Measurements from ENCODE around the gene RTP1. TPM values are rescaled to one million over a fixed set of nuclear protein-coding genes. Genes with fewer than 3 reads are reported as not detected.
A peak's percentile ranks its signal among the peaks of the same experiment; 100 is the strongest.
"Not testable (repeated sequence)": the region's sequence is repeated elsewhere in the genome, so short reads cannot be mapped to it uniquely, and the experiment has no call there.

RTP1 gene, protein sequence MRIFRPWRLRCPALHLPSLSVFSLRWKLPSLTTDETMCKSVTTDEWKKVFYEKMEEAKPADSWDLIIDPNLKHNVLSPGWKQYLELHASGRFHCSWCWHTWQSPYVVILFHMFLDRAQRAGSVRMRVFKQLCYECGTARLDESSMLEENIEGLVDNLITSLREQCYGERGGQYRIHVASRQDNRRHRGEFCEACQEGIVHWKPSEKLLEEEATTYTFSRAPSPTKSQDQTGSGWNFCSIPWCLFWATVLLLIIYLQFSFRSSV
- under 1 TPM in 6 of 12 donors, not detected in 6; 0.08 to 0.60 (median 0.31) TPM for polyA plus RNA-seq (ENCODE audit: insufficient read length in 12 of 12)
- long read RNA-seq, donor 1, result 0 reads
- long read RNA-seq, donor 2, result 0 reads
- long read RNA-seq, donor 3, result 0 reads
- long read RNA-seq, donor 4, result 0 reads
- long read RNA-seq, donor 5, result 0 reads
- long read RNA-seq, donor 6, result 0 reads
- long read RNA-seq, donor 7, result 0 reads
- long read RNA-seq, donor 8, result 0 reads
- long read RNA-seq, donor 9, result 0 reads
- long read RNA-seq, donor 10, result 0 reads
- long read RNA-seq, donor 11, result 0 reads

DNA sequence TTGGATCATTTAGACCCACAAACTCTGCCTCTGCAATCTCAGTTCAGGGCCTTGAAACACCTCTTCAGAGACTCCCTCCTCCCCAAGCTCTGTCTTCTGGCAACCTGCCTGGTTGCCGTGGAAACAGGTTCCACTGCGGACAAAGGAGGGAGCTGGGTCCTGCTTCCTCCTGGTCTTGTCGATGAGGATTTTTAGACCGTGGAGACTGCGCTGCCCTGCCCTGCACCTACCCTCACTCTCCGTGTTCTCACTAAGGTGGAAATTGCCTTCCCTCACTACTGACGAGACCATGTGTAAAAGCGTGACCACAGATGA lies at the start of gene RTP1:
RTP1 (plus strand) TSS at position 152 of the 315 bp plus-strand sequence; CDS start at position 182, 30 bp downstream.
- DNase-seq, result no peak

DNA sequence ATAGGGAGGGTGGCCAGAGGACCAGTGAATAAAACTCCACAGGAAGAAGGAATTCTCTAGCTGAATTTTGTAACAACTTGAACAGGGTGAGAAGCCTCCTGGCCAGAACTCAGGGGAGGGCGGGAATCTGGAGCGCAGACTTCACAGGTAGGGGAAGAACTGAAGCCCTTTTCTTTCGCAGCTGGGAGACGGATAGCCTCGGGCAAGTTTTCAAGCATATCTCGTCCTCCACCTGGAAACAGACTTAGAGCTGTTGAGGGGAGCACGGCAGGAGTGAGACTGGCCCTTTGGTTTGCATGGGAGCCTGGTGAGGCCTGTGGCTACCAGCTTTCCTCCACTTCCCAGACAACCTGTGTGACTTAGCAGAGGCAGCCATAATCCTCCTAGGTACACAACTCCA lies 47.1 kb upstream of the RTP1 start:
- no peak for DNase-seq

DNA sequence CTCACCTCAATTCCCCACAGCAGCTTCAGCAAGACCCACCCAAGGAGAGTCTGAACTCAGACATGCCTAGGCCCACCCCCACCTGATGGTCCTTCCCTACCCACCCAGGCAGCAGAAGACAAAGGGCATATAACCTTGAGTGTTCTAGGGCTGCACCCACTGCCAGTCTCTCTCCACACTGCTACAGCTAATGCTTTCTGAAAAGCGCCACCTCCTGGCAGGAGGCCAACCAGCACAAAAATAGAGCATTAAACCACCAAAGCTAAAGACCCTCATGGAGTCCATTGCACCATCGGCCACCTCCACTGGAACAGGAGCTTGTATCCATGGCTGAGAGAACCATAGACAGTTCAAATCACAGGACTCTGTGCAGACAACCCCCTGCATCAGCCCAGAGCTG lies 46.7 kb upstream of the RTP1 start:
- no peak for DNase-seq

- DNase-seq, result no peak
These were observed 35.7 kb upstream of the RTP1 start for GRCh38 chr3:187161556-187161955.

DNA sequence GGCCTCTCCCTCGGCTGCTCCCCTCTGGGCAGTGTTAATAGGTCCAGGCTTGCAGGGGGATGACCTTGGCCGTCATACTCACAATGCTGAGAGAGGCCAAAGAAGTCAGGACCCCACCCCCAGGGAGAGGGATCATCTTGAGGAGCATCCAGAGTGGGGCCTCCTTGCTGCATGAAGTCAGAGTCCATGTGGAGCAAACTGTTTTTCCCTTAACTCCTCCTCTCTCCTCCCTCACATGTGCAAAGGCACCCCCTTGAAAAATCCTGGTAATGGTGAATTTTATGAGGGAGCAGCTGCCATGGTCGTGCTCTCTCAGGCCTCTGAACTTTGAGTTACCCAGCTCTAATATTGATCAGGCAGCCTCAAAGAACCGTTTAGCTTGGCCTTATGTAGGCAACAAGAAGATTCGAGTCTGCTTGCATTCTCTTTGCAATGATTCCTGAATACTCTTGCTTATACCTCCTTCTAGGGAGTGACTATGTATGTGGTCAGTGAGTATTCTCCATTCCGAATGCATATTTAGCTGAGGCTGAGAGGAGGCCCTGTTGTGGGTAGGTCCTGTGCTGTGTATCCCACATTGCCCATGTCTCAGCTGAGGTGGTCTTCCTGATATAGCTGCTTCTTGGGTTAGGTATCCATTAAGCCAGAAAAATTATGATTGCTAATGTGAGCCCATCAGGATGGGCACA lies 34.9 kb upstream of the RTP1 start:
- no peak for DNase-seq

DNA sequence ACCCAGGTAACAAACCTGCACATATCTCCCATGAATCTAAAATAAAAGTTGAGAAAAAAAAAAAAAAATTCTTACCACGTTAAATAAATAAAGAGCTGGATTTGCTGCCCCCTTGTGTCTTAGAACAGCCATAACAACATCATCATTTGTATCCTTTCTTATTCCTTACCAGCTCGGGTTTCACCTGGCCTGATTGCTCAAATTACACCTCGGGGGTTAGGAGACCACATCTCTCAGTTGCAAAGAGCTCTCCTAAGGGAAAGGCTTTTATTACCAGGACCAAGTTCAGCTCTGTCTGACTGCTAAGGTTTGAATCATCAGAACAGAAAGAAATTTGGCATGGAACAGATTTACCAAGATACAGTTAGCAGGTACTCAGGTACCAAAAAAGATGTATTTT lies 32.1 kb upstream of the RTP1 start:
- DNase-seq, result peak; percentile 50

- DNase-seq, result no peak
These were observed 30.5 kb upstream of the RTP1 start for GRCh38 chr3:187166750-187167149.

DNA sequence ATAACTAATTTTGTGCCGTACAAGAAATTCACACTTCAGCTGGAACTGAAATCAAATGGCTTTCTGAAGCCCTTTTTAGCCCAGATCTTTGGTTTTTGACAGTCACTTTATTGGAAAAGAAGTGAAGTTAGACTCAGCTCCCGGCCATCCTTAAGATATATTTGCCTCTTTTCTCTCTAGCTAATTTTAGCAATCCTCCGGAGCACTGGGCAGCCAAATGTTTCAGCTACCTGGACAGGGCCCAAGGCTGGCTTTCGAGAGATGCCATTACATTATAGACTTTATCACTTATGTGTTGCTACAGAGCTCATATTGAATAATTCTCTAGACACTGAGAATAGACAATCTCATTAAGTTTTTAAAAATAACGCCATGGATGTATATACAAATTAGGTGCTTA lies 29.5 kb upstream of the RTP1 start:
- DNase-seq, result no peak

- no peak for DNase-seq
These were observed 27.9 kb upstream of the RTP1 start for GRCh38 chr3:187169231-187169960.

GRCh38 chr3:187170911-187171310 lies 26.4 kb upstream of the RTP1 start:
- DNase-seq, result not testable (repeated sequence)

DNA sequence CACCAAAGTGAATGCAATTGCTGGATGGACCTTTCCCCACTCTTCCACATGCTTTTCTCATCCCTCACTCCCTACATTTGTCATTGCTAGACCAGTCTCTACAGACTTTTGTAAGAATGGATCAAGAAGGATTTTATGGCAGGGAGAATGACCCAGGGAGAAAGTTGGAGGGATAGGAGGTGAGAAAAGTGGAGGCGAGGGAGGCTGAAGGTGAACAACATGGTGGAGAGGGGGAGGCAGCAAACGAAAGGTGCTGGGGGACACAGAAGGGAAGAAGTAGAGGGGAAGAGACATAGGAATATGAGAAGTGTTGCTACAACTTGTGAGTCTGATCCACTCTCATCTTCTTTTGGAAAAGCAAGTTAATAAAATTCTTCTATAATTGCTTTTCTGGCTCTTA lies 24.4 kb upstream of the RTP1 start:
- no peak for DNase-seq

GRCh38 chr3:187181454-187182170 lies 15.7 kb upstream of the RTP1 start:
- DNase-seq, result no peak

GRCh38 chr3:187183210-187183862 lies 13.9 kb upstream of the RTP1 start:
- no peak for DNase-seq

DNA sequence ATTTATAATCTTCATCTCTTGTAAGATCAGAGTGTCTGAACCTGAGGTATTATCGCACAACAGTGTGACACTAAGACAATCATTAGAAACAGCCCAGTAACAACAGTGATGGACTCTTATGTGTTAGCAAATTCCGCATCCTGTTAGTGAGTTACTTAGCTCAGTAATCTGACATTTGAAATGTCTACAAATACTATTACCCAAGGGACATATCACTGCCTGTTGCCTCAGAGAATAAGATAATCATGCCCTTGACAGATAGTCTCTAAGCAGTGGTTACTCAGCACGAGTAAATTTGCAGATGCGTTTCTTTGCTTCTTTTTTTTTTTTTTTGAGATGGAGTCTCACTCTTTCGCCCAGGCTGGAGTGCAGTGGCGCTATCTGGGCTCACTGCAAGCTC lies 13.4 kb upstream of the RTP1 start:
- DNase-seq, result no peak

DNA sequence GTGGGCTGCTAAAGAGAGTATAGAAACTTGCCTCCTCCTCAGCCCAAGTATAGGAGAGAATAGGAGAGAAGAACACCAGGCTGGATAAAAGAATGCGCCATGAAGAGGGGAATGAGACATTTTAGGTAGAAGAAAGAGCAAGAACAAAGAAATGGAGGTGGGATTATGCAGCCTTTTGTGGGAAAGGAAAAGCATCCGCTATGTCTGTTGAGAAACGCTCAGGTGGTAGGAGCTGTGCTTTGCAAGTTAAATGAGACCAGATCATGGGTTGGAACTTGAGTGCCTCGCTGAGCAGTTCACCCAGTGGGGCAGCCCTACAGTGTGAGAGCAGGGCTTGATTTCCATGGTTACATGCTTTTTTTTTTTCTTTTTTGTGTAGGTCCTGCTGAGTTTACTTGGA lies 11.5 kb upstream of the RTP1 start:
- no peak for DNase-seq

GRCh38 chr3:187186375-187186774 lies 10.9 kb upstream of the RTP1 start:
- no peak for DNase-seq

GRCh38 chr3:187186801-187187421 lies 10.4 kb upstream of the RTP1 start:
- DNase-seq, result no peak

DNA sequence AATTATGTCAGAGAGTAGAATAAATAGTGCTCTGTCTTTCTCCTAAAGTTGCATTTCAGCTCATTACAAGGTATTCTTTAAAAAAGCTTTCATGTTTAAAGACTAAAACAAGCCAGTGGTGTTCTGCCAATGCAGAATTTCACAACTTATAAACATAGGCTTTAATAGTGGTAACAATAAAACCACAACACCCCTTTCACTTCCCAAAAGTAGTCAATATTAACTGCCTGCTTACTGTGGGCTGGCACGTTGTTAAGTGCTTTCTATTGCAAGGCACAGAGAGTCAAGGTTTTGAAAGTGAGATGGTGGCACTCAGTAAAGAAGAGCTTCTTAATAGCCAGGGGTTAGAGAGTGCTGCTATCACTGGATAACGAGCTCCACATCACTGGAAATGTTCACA lies 8.4 kb upstream of the RTP1 start:
- no peak for DNase-seq

GRCh38 chr3:187191271-187191670 lies 6.0 kb upstream of the RTP1 start:
- DNase-seq, result no peak

DNA sequence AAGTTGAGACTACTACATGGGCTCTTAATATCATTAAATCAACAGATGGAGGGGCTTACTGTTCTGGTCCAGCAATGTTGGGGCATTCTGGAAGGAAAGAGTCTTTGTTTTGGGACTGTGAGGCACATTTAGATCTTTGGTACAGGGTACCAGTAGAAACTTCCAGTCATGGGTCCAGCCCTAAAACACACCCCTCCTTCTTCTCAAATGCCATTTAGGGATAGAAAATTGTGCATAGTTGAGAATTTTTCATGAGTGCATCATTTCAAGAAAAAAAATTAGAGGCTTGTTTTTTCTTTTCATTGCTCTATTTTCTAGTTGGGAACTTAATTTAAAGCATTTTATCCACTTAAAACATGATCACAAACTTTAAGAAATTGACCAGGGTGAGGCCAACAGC lies 4.1 kb upstream of the RTP1 start:
- no peak for DNase-seq
